Ishikawa (cell line): ENCODE results near the gene TMEM247.

Experiments
- EGR1 ChIP-seq: IDR thresholded peaks from 2 replicates; pipeline ENCODE4 v1.6.1; 2012
- TAF1 ChIP-seq: IDR thresholded peaks from 2 replicates; pipeline ENCODE4 v1.6.1; 2012; ENCODE audit warnings: low read depth, mild to moderate bottlenecking

GRCh38 chr2:46506131-46506706, 26.9 kb downstream of the TMEM247 start:
- TF ChIP-seq TAF1 (no peak), EGR1 (no peak)
